Stimulated activated effector memory CD8-positive, alpha-beta T cell treated with anti-CD3 and anti-CD28 coated beads, Interleukin-12 subunit alpha, Interleukin-12 subunit beta, amount 100 ng/mL, for 72 hours (primary cell): Measurements from ENCODE around the gene FOXO1.
A peak's percentile ranks its signal among the peaks of the same experiment; 100 is the strongest.

ENCODE experiments used
- ATAC-seq: fragments of 150-1000 bp; cut with Tn5 transposase; 2 replicates; pipeline ENCODE4 v1.10.0; 2021
- DNase-seq, 2 donors: peaks; one replicate each; pipeline ENCODE4 v3.0.0; 2021 to 2022; ENCODE audit warnings: low spot score in 2 of 2
- H3K27ac Mint-ChIP-seq: one replicate; pipeline ENCODE4 v1.8.0; 2022; ENCODE audit warnings: mild to moderate bottlenecking, mixed read lengths
- H3K36me3 Mint-ChIP-seq: one replicate; pipeline ENCODE4 v1.8.0; 2022; ENCODE audit warnings: mild to moderate bottlenecking, mixed read lengths
- H3K4me1 Mint-ChIP-seq: one replicate; pipeline ENCODE4 v1.8.0; 2022; ENCODE audit warnings: mixed read lengths
- H3K4me3 Mint-ChIP-seq: one replicate; pipeline ENCODE4 v1.8.0; 2022; ENCODE audit warnings: mild to moderate bottlenecking, mixed read lengths
- H3K9me3 Mint-ChIP-seq: one replicate; pipeline ENCODE4 v1.8.0; 2022; ENCODE audit warnings: mixed read lengths

FOXO1 gene

DNA sequence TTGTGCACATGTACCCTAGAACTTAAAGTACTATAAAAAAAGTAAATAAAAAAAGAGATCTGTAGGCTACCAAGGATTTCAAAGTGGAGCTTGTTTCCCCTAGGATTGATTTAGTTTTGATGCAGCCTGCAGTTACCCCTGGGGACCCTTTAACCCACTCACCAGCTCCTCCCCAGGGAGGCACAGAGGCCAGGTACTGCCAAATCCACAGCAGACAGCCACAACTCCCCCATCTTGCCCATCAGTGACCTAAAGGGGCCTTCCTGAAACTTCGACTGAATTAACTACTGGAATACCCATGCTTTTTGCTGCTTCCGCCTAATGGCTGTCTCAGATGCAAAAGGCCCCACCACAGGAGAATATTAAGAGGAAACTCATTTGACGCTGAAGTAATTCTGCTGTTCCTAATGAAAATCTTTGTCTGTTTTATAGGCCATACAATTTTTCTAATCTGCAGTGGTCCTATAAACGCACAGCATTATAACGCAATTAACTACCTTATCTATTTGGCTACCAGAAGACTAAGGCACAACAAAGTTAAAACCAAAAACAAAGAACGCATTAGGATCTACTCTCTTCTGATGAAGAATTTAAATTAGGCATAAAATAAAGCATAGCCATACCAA lies 95.0 kb downstream of the FOXO1 start:
- H3K4me1 Mint-ChIP-seq = peaks cover 71% of the 10 kb centered on the region

DNA sequence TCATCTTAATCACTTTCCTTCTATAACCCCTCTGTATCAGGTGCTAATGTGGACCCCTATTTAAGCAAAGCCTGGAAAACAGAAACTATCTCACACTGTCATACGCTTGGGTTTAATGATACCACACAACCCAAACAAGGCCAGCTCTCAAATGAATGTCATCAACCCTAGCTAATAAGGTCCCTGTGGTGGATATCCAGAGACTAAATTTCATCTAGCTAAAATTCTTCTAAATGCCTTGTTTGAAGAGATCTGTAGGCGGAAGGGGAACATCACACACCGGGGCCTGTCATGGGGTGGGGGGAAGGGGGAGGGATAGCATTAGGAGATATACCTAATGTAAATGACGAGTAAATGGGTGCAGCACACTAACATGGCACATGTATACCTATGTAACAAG lies 95.5 kb downstream of the FOXO1 start:
- Mint-ChIP-seq H3K4me3 (no peak overlapping the region), H3K36me3 (peaks cover 7% of the 10 kb centered on the region), H3K4me1 (peaks cover 66% of the 10 kb centered on the region), H3K27ac (peak overlapping the region; percentile 52), H3K9me3 (no peaks in the 10 kb centered on the region)
- ATAC-seq (no peak), DNase-seq (no peak)

More for the DNA sequence above, 95.0 kb downstream of the FOXO1 start:
- no peak for DNase-seq
- H3K4me3 Mint-ChIP-seq = no peak overlapping the region
- H3K27ac Mint-ChIP-seq = peak overlapping the region; percentile 52
- H3K36me3 Mint-ChIP-seq = peaks cover 7% of the 10 kb centered on the region
- ATAC-seq = no peak
- no peaks in the 10 kb centered on the region for H3K9me3 Mint-ChIP-seq

DNA sequence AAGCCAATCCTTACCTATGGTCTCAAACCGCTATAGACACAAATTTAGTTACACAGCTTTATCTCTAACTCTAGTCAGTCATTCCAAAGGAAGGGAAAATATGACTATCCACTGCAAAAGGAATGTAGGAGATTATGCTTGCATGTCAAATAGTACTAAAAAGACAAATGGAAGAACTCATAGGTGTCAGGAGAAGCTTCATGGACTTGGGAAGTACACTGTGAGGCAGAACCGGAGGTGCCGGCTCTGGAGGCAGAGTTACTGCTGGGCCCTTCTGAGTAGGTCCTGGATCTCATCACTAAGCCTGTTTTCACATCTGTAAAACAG lies 97.5 kb downstream of the FOXO1 start:
- Mint-ChIP-seq H3K27ac (no peak overlapping the region), H3K36me3 (peaks cover 7% of the 10 kb centered on the region), H3K4me1 (peaks cover 69% of the 10 kb centered on the region), H3K4me3 (no peak overlapping the region), H3K9me3 (no peaks in the 10 kb centered on the region)
- ATAC-seq = no peak
- DNase-seq = no peak

DNA sequence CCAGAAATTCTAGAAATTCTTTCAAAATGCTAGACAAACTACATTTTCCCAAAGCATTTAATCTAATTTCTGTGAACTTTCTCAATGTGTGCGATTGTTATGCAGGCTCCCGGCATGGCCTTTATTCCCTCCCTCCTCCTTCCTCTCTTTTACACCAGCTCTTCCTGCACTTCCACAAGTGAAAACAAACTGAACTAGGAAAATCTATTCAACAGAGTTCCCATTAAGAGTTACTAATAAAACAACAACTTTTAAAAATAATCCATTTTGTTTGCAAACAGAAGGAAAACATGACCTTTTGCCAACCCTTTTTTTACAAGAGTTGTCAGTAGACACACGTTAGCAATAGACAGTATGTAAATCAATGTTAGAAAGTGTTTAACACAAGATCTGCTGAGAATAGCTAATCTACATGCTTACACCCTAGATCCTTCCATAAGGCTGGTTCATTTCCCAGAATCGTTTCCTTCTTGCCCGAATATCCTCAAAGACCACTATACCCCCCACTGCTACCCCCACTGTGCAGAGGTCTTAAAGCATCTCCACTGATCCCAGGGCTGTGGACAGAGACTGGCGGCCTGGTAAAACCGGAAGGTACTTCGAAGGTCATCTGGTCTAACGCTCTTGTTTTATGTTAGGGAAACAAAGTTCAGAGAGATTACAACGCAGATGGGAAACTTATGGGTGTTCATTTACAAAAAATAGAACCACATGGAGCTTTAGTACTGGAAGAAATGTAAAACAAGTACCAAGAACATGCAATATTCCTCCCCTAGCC lies 98.0 kb downstream of the FOXO1 start:
- Mint-ChIP-seq H3K4me1 (peaks cover 69% of the 10 kb centered on the region), H3K4me3 (no peak overlapping the region), H3K36me3 (peaks cover 7% of the 10 kb centered on the region), H3K27ac (no peak overlapping the region), H3K9me3 (no peaks in the 10 kb centered on the region)
- no peak for DNase-seq
- no peak for ATAC-seq

DNA sequence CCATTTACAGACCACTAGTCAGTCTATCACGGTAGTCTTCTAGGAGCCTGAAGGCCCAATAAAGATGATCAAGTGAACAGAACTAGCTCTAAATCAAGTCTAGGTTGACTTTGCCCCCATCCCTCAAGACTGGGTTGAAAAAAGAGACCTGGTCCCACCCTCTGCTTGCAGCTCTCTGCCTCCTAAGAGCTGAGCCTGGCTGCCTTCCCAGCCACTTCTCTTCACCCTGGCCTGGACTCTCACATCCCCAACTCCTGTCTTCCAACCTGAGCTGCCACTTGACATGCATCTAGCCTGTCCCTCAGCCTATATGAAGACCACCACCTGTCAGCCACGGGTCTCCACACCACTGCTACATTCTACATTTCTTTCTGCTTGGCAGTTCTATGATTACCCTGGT lies 99.6 kb downstream of the FOXO1 start:
- H3K9me3 Mint-ChIP-seq = no peaks in the 10 kb centered on the region
- H3K4me3 Mint-ChIP-seq = no peak overlapping the region
- no peak overlapping the region for H3K27ac Mint-ChIP-seq
- H3K36me3 Mint-ChIP-seq = peaks cover 7% of the 10 kb centered on the region
- ATAC-seq (no peak), DNase-seq (no peak)
- H3K4me1 Mint-ChIP-seq = peaks cover 75% of the 10 kb centered on the region

DNA sequence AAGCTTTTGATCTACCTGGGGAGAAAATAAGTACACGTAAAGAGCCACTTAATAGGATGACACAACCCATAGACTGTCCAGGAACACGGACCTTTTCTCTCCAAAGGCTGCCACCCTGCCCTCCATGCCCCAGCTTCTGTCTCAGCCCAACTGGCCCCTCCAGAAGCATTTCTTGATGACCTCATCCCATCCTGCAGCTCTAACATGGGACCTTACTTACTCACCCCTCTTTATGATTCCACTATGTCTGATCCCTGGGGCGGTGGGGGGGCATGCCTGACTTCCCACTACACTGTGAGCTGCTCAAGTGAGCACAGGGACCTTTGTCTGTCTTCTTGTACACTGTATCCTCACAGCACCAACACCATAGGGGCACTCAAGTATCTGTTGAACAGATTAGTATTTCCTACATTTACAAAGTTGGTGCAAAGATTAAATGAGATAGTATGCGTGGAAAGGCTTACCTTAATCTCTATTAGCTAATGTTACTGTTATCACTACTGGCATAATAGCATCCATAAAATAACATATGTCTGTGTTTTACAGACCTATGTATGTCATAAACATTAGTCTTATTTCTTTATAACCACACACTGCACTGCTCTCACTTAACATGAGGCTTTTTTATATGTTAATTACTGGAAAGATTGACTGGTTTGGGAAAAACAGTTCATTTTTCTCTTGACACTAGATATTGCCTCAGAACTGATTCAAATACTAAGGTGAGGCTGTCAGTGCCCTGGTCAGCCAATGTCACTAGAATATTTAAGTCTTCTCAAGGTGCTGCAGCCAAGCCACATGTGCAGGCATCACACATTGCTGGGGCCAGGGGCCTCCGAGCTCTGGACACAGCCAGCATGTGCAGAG lies 100.9 kb downstream of the FOXO1 start:
- Mint-ChIP-seq H3K36me3 (peaks cover 14% of the 10 kb centered on the region), H3K27ac (no peak overlapping the region), H3K9me3 (no peaks in the 10 kb centered on the region), H3K4me1 (peaks cover 70% of the 10 kb centered on the region), H3K4me3 (no peak overlapping the region)
- no peak for DNase-seq
- ATAC-seq = peak; percentile 40

DNA sequence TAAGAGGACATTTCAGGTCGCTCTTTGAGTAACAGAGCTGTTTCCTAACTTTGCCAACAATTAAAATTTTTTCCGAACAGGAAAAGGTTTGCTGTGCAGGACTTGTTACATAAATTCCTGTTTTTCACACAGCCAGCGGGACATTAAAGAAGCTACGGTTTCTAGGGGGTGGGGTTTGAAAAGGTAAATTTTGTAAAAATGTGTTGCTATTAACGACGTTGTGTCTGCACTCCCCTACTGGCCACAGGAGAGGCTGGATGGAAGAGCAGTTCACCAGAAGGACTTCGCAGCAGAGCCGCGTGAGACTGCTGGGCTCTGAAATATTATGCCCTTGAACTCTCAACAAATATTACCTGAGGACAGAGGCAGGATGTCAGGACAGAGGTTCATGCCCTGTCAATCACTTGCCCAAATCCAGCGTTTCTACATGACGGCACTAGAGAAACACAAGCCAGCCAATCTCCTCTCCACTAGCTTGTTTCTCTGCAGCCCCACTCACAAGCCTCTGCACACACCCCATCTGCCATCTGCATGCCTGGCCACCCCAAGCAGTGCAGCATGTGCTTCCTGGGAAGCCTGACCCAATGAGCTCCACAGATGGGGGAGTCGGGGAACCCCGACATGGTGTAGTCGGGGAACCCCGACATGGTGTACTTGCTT lies 102.0 kb downstream of the FOXO1 start:
- ATAC-seq = no peak
- Mint-ChIP-seq H3K27ac (peak overlapping the region; percentile 85), H3K9me3 (no peaks in the 10 kb centered on the region), H3K4me1 (peaks cover 78% of the 10 kb centered on the region), H3K4me3 (no peak overlapping the region), H3K36me3 (peaks cover 21% of the 10 kb centered on the region)
- no peak for DNase-seq

DNA sequence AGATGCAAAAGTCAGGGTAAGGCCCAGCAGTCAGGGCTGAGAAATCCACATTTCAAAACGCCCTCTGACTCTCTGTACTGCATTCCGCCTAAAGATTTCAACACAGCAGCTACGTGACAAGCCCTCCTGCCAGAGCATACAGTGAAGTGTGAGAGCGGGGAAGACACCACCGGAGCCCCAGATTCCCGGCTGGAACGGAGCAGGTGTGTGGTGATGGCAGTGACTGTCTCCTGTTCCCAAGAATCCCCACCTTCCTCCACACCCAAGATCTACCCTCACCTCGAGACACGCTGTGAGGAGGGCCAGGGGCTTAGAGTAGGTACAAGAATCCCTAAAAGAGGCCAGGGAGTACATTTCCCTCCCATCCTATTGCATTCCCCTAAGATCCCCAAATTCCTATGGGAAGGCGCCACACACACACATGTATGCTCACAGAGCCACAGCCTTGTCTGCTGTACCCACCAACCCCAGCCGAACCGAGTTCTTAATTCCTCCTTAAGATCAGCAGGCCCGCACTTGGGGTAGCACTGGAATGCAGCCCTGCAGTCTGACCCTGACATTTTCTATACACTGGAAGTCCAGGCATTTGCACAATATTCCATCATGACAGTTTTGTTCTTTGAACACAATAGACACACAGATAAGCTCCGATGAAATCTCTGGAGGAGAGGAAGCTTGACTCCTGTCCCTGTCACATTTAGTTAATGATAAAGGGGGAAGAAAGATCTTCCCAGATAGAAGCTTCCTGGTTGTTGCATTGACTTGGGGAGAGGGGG lies 102.9 kb downstream of the FOXO1 start:
- Mint-ChIP-seq H3K27ac (peak overlapping the region; percentile 85), H3K4me1 (peaks cover 80% of the 10 kb centered on the region), H3K9me3 (no peaks in the 10 kb centered on the region), H3K36me3 (peaks cover 28% of the 10 kb centered on the region), H3K4me3 (no peak overlapping the region)
- ATAC-seq (no peak), DNase-seq (no peak)

DNA sequence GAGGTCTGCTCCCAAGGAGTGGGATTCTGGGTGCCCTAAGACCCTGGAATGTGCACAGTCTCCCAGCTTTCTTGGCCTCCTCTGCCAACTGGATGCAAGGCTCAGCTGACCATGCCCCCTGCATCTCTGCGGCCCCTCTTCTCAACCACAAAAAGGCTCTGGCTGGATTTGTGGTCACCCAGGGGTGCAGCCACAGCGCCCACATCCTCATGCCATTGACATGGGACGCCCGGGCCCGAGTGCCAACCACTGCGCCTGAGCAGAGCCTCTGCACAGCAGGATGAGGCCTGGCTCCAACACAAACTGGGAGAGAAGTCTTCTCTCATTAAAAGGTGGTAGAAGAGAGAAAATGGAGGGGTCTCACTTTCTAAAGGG lies 103.5 kb downstream of the FOXO1 start:
- Mint-ChIP-seq H3K27ac (peak overlapping the region; percentile 85), H3K36me3 (peaks cover 28% of the 10 kb centered on the region), H3K4me3 (no peak overlapping the region), H3K9me3 (no peaks in the 10 kb centered on the region), H3K4me1 (peaks cover 77% of the 10 kb centered on the region)
- DNase-seq = no peak
- peak; percentile 62 for ATAC-seq

DNA sequence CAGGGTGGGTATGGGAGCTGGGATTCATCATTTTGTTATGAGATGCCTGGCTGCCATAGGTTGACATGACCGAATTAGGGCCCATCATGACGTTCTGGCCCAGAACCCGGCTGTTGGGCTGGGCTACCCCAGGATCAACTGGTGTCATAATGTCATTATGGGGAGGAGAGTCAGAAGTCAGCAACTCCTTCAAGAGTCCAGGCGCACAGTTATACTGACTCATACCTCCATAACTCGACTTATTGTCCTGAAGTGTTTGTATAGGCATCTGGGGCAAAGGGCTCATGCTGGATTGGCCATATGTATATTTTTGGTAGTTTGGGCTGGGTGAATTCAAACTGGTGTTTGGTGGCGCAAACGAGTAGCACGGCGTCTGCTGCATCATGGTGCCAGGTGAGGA lies 106.5 kb downstream of the FOXO1 start:
- peaks cover 45% of the 10 kb centered on the region for H3K36me3 Mint-ChIP-seq
- DNase-seq (no peak), ATAC-seq (no peak)
- no peaks in the 10 kb centered on the region for H3K9me3 Mint-ChIP-seq
- no peak overlapping the region for H3K4me3 Mint-ChIP-seq
- H3K4me1 Mint-ChIP-seq = peaks cover 62% of the 10 kb centered on the region
- no peak overlapping the region for H3K27ac Mint-ChIP-seq

DNA sequence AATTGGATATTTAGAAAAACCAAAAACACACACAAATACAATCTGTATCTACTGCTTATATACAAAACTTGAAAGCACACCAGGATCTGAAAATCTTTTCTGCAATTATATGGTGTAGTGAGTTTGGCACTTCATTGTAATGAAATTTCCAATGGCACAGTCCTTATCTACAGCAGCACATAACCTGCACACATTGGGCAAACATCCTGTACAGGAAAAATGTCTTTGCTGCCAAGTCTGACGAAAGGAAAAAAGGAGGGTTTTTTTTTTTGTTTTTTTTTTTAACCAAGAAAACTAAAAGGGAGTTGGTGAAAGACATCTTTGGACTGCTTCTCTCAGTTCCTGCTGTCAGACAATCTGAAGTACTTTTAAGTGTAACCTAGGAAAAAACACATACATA lies 107.8 kb downstream of the FOXO1 start:
- ATAC-seq (no peak), DNase-seq (no peak)
- Mint-ChIP-seq H3K4me1 (peaks cover 57% of the 10 kb centered on the region), H3K27ac (no peak overlapping the region), H3K36me3 (peaks cover 55% of the 10 kb centered on the region), H3K9me3 (no peaks in the 10 kb centered on the region), H3K4me3 (no peak overlapping the region)

DNA sequence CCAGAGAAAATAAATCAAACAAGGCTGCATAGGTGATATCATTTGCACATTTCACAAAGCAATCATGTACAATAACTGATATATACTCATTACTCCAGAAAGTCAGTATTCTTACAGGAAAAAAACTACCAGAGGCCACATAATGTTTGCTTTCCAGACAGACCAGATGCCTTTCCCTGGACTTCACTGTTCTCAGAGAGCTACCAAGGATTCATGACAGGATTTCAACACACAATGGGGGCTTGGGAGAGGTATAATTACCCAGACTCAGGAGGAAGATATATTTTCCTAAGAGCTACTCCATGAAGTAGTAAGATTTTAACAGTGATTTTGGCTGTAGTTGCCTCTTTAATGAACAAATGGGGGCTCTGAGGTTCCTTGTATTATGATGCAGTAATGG lies 110.0 kb downstream of the FOXO1 start:
- ATAC-seq (no peak), DNase-seq (no peak)
- Mint-ChIP-seq H3K4me3 (no peak overlapping the region), H3K36me3 (peaks cover 56% of the 10 kb centered on the region), H3K27ac (no peak overlapping the region), H3K4me1 (peaks cover 36% of the 10 kb centered on the region), H3K9me3 (no peaks in the 10 kb centered on the region)

DNA sequence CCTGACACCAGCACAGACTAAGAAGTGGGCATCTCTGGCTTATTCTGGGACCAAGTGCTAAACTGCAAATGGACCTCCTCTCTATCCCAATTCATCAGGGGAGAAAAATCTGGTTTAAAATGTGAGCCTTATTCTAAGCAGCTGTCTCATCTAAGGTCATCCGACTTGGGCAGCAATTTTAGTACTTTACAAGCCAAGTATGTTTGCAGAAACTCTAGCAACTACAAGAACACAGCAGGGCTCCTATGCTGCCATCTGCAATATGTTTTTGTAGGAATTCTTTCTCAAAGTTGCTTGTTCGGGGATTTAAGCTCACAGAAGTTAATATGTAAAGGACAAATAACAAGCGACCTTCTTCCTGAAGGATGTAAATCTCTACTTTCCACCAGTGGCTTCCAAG lies 113.1 kb downstream of the FOXO1 start:
- peaks cover 20% of the 10 kb centered on the region for H3K4me1 Mint-ChIP-seq
- no peak overlapping the region for H3K4me3 Mint-ChIP-seq
- no peaks in the 10 kb centered on the region for H3K9me3 Mint-ChIP-seq
- peak overlapping the region; percentile 41 for H3K27ac Mint-ChIP-seq
- peaks cover 31% of the 10 kb centered on the region for H3K36me3 Mint-ChIP-seq
- ATAC-seq (no peak), DNase-seq (no peak)

DNA sequence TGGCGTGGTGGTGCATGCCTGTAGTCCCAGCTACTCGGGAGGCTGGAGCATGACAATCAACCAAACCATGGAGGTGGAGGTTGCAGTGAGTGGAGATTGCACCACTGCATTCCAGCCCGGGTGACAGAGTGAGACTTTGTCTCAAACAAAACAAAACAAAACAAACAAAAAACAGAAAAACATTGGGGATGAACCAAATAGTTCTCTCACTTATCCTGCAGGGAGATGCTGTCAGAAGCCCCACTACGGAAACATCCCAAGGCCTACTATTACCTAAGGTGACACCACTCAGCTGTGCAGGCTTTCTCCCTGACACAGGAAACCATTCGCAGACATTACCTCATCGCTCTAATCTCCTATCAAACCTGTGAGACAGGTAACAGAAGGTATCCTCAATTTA lies 113.5 kb downstream of the FOXO1 start:
- ATAC-seq (no peak), DNase-seq (no peak)
- H3K4me3 Mint-ChIP-seq = no peak overlapping the region
- H3K36me3 Mint-ChIP-seq = peaks cover 27% of the 10 kb centered on the region
- H3K9me3 Mint-ChIP-seq = no peaks in the 10 kb centered on the region
- peaks cover 20% of the 10 kb centered on the region for H3K4me1 Mint-ChIP-seq
- peak overlapping the region; percentile 23 for H3K27ac Mint-ChIP-seq

DNA sequence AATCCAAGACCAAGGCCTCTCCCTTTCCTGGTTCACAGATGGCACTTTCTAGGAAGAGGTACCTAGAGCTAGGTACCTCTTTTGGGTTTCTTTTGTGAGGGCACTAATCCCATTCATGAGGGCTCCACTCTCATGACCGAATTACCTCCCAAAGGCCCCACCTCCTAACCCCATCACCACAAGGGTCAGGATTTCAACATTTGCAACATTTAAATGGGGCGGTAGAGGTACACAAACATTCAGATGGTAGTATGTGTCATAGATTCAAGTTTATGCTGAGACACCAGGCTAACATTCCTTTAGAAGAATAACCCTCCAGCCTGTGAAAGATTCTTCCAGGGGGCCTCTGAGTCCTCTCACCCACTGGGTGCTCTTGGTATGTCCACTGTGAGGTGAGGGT lies 116.3 kb downstream of the FOXO1 start:
- H3K4me3 Mint-ChIP-seq = no peak overlapping the region
- no peaks in the 10 kb centered on the region for H3K9me3 Mint-ChIP-seq
- DNase-seq (no peak), ATAC-seq (no peak)
- no peak overlapping the region for H3K27ac Mint-ChIP-seq
- H3K4me1 Mint-ChIP-seq = peaks cover 14% of the 10 kb centered on the region
- H3K36me3 Mint-ChIP-seq = peaks cover 12% of the 10 kb centered on the region
